ENCODE measurements around the gene PXMP2. TPM values are rescaled to one million over a fixed set of nuclear protein-coding genes. Genes with fewer than 3 reads are reported as not detected.
A peak's percentile ranks its signal among the peaks of the same experiment; 100 is the strongest.

Gene PXMP2
- total RNA-seq, 6 experiments from 2014 or later, result 91.5 to 216 (median 162) TPM

DNA sequence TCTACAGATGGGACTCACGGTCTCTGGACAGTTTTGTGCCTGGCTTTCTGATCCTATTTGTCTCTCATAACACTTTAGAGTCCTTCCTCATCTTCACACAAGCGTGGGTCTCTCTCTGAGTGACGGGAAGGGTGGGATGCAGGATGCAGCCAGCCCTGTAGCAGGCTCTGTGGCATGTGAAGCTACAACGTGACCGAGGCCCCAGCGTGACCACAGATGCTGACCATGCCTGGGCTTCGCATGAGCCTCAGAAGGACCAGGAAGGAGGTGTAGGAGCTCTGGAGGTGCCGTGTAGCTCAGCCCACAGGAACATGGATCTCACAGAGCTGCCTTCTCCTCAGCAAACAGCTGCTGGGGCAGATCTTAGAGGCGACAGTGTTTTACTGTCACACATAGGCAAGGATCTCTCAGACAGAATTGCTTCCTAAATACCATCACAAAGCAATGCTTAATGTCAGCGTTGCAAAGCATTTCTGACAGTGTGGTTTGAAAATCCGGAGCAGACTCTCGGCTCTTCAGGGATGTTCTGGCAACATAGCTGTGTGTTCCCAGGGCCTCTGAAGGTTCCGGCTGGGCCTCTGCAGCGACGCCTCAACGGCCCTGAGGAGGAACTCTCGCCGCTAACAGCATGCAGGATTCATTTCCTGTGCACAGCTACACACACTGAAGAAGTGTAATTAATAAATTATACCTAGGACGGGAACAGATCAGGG lies 52.4 kb downstream of the PXMP2 start:
- Histone ChIP-seq H3K27ac (no peak overlapping the region), H3K4me3 (no peak overlapping the region), H3K4me1 (no peaks in the 10 kb centered on the region), H3K36me3 (peaks cover 7 to 83% (median 40%) of the 10 kb centered on the region in 4 donors), H3K9me3 (no peaks in the 10 kb centered on the region), H3K27me3 (no peaks in the 10 kb centered on the region)
- no peak for ATAC-seq
- TF ChIP-seq POLR2A (IDR thresholded peaks at IDR 0.05), result no peak
- TF ChIP-seq, protein P1, sequence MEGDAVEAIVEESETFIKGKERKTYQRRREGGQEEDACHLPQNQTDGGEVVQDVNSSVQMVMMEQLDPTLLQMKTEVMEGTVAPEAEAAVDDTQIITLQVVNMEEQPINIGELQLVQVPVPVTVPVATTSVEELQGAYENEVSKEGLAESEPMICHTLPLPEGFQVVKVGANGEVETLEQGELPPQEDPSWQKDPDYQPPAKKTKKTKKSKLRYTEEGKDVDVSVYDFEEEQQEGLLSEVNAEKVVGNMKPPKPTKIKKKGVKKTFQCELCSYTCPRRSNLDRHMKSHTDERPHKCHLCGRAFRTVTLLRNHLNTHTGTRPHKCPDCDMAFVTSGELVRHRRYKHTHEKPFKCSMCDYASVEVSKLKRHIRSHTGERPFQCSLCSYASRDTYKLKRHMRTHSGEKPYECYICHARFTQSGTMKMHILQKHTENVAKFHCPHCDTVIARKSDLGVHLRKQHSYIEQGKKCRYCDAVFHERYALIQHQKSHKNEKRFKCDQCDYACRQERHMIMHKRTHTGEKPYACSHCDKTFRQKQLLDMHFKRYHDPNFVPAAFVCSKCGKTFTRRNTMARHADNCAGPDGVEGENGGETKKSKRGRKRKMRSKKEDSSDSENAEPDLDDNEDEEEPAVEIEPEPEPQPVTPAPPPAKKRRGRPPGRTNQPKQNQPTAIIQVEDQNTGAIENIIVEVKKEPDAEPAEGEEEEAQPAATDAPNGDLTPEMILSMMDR (IDR thresholded peaks at IDR 0.05), result no peak
- 96% methylated on average over 9 of the region's 19 CpGs for whole genome bisulfite sequencing (ENCODE audit: insufficient coverage, low coverage, low lambda C conversion rate, missing lambda C conversion rate)
- intact Hi-C loops (cut with DNase I), result no loop called here
- peak in 1 of 3 donors; percentile 8 for DNase-seq

DNA sequence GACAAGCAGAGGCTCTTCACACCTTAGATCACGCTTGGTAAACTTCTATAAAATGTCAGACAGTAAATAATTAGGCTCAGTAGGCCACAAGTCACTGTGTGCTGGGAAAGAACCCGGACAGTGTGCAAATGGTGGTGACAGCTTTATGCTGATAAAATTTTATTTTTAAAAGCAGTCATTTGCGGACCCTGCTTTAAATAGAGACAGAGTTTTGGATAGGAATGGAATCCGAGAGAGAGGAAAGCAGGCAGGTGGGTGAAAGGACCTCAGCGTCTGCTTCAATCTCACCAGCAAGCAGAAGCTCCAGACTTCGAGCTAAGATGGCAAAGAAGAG lies 52.9 kb downstream of the PXMP2 start:
- DNase-seq (no peak), ATAC-seq (no peak)
- H3K36me3 ChIP-seq, result peaks cover 7 to 82% (median 39%) of the 10 kb centered on the region in 4 donors
- no peak overlapping the region for H3K4me3 ChIP-seq
- intact Hi-C loops (cut with DNase I), result no loop called here
- H3K27ac ChIP-seq, result no peak overlapping the region
- no peaks in the 10 kb centered on the region for H3K4me1 ChIP-seq
- no peaks in the 10 kb centered on the region for H3K9me3 ChIP-seq
- TF ChIP-seq, protein P1 (IDR thresholded peaks at IDR 0.05), result no peak
- TF ChIP-seq POLR2A (IDR thresholded peaks at IDR 0.05), result no peak
- 83% methylated on average over 4 of the region's 6 CpGs for WGBS (ENCODE audit: insufficient coverage, low coverage, low lambda C conversion rate, missing lambda C conversion rate)
- no peaks in the 10 kb centered on the region for H3K27me3 ChIP-seq

DNA sequence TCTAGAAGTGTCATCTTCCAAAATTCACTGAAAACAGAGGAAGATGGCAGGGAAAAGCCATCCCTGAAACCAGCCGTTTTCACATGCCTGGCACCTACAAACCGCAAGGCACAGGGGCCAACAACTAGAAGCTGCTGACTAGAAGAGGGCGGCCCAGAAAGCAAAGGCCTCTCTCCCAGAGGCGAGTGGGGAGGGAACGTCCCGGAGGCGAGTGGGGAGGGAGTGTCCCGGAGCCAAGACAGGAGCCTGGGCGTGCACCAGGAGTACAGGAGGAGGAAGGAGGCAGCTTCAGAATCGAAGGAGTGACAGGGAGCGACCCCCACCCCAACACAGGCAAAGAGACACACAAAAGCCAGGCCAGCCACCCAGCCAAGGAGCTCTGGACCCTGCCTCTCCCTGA lies 53.3 kb downstream of the PXMP2 start:
- H3K4me1 ChIP-seq, result no peaks in the 10 kb centered on the region
- DNase-seq, result peak in 1 of 3 donors; percentile 7
- H3K9me3 ChIP-seq, result no peaks in the 10 kb centered on the region
- no peak overlapping the region for H3K4me3 ChIP-seq
- ATAC-seq, result no peak
- TF ChIP-seq, protein P1 (IDR thresholded peaks at IDR 0.05), result no peak
- TF ChIP-seq POLR2A (IDR thresholded peaks at IDR 0.05), result no peak
- peaks cover 7 to 82% (median 40%) of the 10 kb centered on the region in 4 donors for H3K36me3 ChIP-seq
- H3K27me3 ChIP-seq, result no peaks in the 10 kb centered on the region
- intact Hi-C loops (cut with DNase I), result no loop called here
- H3K27ac ChIP-seq, result no peak overlapping the region
- 85% methylated on average over 9 of the region's 11 CpGs for WGBS (ENCODE audit: insufficient coverage, low coverage, low lambda C conversion rate, missing lambda C conversion rate)

- peaks cover 7 to 85% (median 35%) of the 10 kb centered on the region in 4 donors for H3K36me3 ChIP-seq
- no peak overlapping the region for H3K4me3 ChIP-seq
- 92% methylated on average over 8 of the region's 8 CpGs for WGBS (ENCODE audit: insufficient coverage, low coverage, low lambda C conversion rate, missing lambda C conversion rate)
- TF ChIP-seq, protein P1 (IDR thresholded peaks at IDR 0.05), result no peak
- TF ChIP-seq POLR2A (IDR thresholded peaks at IDR 0.05), result no peak
- intact Hi-C loops (cut with DNase I), result no loop called here
- H3K27ac ChIP-seq, result no peak overlapping the region
- no peaks in the 10 kb centered on the region for H3K4me1 ChIP-seq
- DNase-seq (no peak), ATAC-seq (no peak)
- H3K9me3 ChIP-seq, result no peaks in the 10 kb centered on the region
- H3K27me3 ChIP-seq, result no peaks in the 10 kb centered on the region
Measured at GRCh38 chr12:132741620-132742019, 54.2 kb downstream of the PXMP2 start.

Data from right lobe of liver (tissue), 6 donors.